ENCODE data around the gene CXCL14. TPM values are rescaled to one million over a fixed set of nuclear protein-coding genes. Genes with fewer than 3 reads are reported as not detected.

Gene CXCL14
- total RNA-seq, 2 donors from 2014 or later: 2.2 to 2.4 TPM

DNA sequence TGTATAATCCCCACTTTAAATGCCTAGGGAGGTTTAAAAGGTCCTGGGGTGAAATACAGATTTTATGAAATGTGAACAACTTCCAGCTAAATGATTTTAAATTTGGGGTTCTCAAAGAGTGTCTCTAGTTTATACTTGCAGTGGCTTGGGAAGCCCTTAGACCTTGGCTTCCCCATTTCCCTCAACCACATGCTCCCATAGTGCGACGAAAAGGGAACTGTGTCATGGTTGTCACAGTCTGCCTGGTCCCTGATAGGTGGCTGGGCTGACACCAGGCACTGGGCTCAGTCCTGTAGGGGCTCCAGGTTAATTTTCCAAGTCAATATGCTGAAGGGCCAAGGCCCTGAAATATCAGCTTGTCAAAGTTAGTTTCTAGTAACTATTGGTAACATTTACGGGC lies 10.4 kb upstream of the CXCL14 start:
- TF ChIP-seq POLR2A (IDR thresholded peaks at IDR 0.05) (no peak), POLR2AphosphoS5 (IDR thresholded peaks at IDR 0.05) (no peak)
- TF ChIP-seq, protein P1, sequence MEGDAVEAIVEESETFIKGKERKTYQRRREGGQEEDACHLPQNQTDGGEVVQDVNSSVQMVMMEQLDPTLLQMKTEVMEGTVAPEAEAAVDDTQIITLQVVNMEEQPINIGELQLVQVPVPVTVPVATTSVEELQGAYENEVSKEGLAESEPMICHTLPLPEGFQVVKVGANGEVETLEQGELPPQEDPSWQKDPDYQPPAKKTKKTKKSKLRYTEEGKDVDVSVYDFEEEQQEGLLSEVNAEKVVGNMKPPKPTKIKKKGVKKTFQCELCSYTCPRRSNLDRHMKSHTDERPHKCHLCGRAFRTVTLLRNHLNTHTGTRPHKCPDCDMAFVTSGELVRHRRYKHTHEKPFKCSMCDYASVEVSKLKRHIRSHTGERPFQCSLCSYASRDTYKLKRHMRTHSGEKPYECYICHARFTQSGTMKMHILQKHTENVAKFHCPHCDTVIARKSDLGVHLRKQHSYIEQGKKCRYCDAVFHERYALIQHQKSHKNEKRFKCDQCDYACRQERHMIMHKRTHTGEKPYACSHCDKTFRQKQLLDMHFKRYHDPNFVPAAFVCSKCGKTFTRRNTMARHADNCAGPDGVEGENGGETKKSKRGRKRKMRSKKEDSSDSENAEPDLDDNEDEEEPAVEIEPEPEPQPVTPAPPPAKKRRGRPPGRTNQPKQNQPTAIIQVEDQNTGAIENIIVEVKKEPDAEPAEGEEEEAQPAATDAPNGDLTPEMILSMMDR (IDR thresholded peaks at IDR 0.05): no peak
- H3K4me3 ChIP-seq: no peak overlapping the region
- intact Hi-C loops (cut with DNase I): no loop called here
- H3K36me3 ChIP-seq: no peaks in the 10 kb centered on the region
- H3K27ac ChIP-seq: no peak overlapping the region
- H3K9me3 ChIP-seq: no peaks in the 10 kb centered on the region
- H3K27me3 ChIP-seq (replicated peaks; ENCODE audit: insufficient read depth): no peaks in the 10 kb centered on the region
- no peaks in the 10 kb centered on the region for H3K4me1 ChIP-seq (replicated peaks)
- WGBS: 89% methylated on average over 3 of the region's 3 CpGs
- no peak for DNase-seq (ENCODE audit: low spot score)

DNA sequence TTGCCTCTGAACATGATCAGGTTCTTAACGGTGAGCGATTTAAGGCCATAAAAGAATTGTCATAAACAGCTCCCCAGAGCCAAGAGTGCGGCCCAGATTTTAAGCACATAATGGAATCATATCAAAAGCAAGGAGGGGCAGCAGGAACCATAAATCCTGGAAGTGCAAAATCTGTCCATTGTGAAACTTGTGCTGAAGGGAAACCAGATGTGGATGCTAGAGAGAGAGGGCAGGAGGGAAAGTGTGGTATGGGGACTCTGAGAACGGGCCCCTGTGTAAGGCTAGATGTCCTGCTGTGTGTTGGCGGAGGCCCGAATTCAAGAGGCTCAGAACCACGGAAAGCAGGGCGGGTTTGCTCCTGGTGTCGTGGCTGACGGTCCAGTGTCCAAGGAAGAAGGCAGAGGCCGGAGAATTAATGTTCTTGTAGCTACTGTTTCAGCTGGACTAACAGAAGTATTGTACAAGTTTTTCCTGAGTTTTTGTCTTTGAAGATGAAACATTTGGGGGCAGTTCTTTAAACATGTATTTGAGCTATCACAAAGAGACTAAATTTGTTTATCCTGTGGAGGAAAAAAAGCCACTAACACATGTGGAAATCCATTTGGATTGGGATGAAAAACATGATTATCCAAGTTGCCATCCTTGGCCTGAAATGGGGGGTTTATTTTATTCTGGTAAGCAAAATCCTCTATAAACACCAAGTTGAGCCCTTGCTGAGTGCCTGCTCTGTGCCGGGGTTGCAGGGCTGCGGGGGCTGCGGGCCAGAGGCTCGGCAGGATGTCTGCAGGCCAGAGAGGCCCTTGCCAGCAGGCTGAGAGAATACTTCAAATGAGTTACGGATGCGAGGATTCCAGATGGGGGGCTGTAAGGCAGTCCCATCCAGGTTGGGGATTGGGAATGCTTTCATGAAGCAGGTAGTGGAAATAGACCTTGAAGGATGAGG lies 9.2 kb upstream of the CXCL14 start:
- Histone ChIP-seq H3K4me1 (replicated peaks) (no peaks in the 10 kb centered on the region), H3K4me3 (no peak overlapping the region), H3K36me3 (no peaks in the 10 kb centered on the region), H3K27me3 (replicated peaks; ENCODE audit: insufficient read depth) (no peaks in the 10 kb centered on the region), H3K27ac (no peak overlapping the region), H3K9me3 (no peaks in the 10 kb centered on the region)
- no peak for TF ChIP-seq POLR2A (IDR thresholded peaks at IDR 0.05)
- TF ChIP-seq, protein P1 (IDR thresholded peaks at IDR 0.05): no peak
- no peak for TF ChIP-seq POLR2AphosphoS5 (IDR thresholded peaks at IDR 0.05)
- WGBS: 65% methylated on average over 17 of the region's 17 CpGs
- intact Hi-C loops (cut with DNase I): no loop called here
- DNase-seq (ENCODE audit: low spot score): no peak

DNA sequence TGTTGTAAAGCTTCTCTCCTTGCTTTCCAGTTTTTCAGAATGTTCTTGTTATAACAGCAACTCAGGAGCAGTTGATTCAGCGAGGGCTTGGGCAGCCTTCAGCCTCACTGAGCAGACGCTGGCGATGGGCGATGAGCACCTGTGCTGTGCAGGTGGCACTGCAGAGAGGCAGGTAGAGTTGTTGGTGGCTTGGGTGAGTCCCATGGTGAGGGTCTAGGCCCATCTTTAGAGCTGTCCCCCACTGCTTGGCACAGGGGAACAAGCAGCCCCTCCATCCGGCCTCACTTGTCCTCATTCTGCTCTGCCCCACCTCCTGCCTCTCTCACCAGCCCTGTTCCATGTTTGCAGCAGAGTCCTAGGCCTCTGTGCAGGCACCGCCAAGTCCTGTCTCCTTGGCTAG lies 6.1 kb upstream of the CXCL14 start:
- TF ChIP-seq POLR2A (IDR thresholded peaks at IDR 0.05) (no peak), POLR2AphosphoS5 (IDR thresholded peaks at IDR 0.05) (no peak)
- TF ChIP-seq, protein P1 (IDR thresholded peaks at IDR 0.05): no peak
- WGBS: 94% methylated on average over 6 of the region's 6 CpGs

DNA sequence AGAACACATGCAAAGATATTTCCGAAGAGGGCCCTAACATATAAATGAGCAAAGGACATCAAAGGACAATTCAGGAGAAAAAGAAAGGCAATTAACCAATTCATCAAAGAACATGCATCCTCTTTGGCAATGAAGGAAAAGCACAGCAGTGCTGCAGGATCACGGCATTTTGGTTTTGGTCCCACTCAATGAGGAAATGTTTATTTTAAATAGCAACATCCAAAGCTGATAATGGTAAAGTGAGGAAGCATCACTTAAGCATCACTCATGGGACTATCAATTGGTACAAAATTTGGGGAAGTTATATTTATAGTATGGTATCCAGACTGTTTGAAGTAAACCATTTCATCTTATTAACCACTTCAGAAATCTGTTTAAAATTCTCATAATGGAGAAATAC lies 5.5 kb upstream of the CXCL14 start:
- DNase-seq (ENCODE audit: low spot score): no peak
- intact Hi-C loops (cut with DNase I): no loop called here
- no peaks in the 10 kb centered on the region for H3K9me3 ChIP-seq
- peaks cover 1% of the 10 kb centered on the region for H3K27me3 ChIP-seq (replicated peaks; ENCODE audit: insufficient read depth)
- no peaks in the 10 kb centered on the region for H3K4me1 ChIP-seq (replicated peaks)
- H3K27ac ChIP-seq: no peak overlapping the region
- no peaks in the 10 kb centered on the region for H3K36me3 ChIP-seq
- TF ChIP-seq POLR2A (IDR thresholded peaks at IDR 0.05) (no peak), POLR2AphosphoS5 (IDR thresholded peaks at IDR 0.05) (no peak)
- TF ChIP-seq, protein P1 (IDR thresholded peaks at IDR 0.05): no peak
- H3K4me3 ChIP-seq: no peak overlapping the region
- 68% methylated on average over 2 of the region's 2 CpGs for WGBS

More for the DNA sequence above, 6.1 kb upstream of the CXCL14 start:
- Histone ChIP-seq H3K27me3 (replicated peaks; ENCODE audit: insufficient read depth) (no peaks in the 10 kb centered on the region), H3K9me3 (no peaks in the 10 kb centered on the region), H3K36me3 (no peaks in the 10 kb centered on the region), H3K4me1 (replicated peaks) (no peaks in the 10 kb centered on the region), H3K4me3 (no peak overlapping the region), H3K27ac (no peak overlapping the region)
- no peak for DNase-seq (ENCODE audit: low spot score)
- intact Hi-C loops (cut with DNase I): no loop called here
